Measurements from ENCODE around the gene PGGHG. TPM values are rescaled to one million over a fixed set of nuclear protein-coding genes. Genes with fewer than 3 reads are reported as not detected.
"Not testable (repeated sequence)": the region's sequence is repeated elsewhere in the genome, so short reads cannot be mapped to it uniquely, and the experiment has no call there.

Gene PGGHG
- total RNA-seq, 4 donors from 2014 or later, result 4.0 to 7.7 (median 6.9) TPM

DNA sequence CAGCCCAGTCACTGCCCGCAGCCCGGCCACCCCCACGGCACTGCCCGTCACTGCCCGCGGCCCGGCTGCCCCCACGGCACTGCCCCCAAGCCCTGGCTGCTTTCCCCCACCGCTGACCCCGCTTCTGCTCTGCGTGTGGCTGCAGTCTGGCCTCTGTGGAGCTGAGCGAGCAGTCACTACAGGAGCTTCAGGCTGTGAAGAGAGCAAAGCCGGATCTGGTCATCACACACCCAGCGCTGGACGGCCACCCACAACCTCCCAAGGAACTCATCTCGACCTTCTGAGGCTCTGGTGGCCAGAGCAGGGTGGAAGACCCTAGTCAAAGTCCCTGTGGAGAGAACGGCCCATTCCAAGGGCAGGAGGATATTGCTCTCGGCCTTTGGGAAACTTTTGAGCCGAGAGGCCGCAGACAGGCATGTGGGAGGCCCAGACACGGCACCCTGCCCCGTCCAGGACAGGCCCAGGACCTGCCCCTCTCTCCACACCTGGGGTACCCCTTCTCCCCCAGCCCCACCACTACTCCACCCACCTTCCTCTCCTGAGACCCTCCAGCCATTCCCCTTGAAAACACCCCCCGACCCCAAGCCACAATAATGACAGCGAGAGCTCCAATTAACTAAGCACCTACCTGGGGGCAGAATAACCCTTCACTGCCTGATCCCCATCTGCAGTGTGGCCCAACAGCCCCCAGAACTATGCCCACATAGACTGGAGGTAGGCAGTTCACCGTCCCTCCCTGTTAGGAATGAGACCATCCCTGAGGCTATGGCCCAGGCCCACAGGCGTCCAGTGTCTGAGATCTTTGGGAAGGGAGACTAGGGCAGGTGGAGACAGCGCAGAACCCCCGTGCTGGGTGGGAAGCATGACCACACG, 3.7 kb upstream of the PGGHG start:
- H3K4me3 ChIP-seq (ENCODE audit: low read depth, poor library complexity, severe bottlenecking), result no peak overlapping the region
- TF ChIP-seq, protein P1, sequence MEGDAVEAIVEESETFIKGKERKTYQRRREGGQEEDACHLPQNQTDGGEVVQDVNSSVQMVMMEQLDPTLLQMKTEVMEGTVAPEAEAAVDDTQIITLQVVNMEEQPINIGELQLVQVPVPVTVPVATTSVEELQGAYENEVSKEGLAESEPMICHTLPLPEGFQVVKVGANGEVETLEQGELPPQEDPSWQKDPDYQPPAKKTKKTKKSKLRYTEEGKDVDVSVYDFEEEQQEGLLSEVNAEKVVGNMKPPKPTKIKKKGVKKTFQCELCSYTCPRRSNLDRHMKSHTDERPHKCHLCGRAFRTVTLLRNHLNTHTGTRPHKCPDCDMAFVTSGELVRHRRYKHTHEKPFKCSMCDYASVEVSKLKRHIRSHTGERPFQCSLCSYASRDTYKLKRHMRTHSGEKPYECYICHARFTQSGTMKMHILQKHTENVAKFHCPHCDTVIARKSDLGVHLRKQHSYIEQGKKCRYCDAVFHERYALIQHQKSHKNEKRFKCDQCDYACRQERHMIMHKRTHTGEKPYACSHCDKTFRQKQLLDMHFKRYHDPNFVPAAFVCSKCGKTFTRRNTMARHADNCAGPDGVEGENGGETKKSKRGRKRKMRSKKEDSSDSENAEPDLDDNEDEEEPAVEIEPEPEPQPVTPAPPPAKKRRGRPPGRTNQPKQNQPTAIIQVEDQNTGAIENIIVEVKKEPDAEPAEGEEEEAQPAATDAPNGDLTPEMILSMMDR (IDR thresholded peaks at IDR 0.05), result no peak
- TF ChIP-seq POLR2A (IDR thresholded peaks at IDR 0.05), result no peak
- WGBS, 2 donors, result 87 to 90% methylated on average over 28 to 29 of the region's 29 CpGs
- peak in 1 of 2 donors; percentile 49 for DNase-seq (ENCODE audit: low spot score in 2 of 2)
- intact Hi-C loops (cut with DNase I; ENCODE audit: low total_unique reads), result no loop called here

DNA sequence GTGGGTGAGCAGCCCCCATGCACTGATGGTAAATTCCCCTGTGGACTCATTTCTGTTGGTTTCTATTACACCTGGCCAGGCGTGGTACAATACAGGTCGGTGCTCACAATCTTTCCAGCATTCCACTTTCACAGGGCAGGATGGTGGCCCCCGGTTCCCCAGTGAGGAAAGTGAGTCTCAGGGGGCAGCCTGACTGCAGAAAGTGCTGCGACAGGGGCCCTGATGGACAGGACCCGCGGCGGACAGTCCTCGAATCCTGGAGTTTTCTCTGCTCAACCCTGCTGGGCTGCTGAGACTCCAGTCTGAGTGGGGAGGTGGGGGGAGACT, 3.1 kb upstream of the PGGHG start:
- 78 to 97% methylated on average over 8 of the region's 8 CpGs for WGBS, 2 donors
- TF ChIP-seq, protein P1 (IDR thresholded peaks at IDR 0.05), result no peak
- no peak for TF ChIP-seq POLR2A (IDR thresholded peaks at IDR 0.05)
- intact Hi-C loops (cut with DNase I; ENCODE audit: low total_unique reads), result no loop called here

DNA sequence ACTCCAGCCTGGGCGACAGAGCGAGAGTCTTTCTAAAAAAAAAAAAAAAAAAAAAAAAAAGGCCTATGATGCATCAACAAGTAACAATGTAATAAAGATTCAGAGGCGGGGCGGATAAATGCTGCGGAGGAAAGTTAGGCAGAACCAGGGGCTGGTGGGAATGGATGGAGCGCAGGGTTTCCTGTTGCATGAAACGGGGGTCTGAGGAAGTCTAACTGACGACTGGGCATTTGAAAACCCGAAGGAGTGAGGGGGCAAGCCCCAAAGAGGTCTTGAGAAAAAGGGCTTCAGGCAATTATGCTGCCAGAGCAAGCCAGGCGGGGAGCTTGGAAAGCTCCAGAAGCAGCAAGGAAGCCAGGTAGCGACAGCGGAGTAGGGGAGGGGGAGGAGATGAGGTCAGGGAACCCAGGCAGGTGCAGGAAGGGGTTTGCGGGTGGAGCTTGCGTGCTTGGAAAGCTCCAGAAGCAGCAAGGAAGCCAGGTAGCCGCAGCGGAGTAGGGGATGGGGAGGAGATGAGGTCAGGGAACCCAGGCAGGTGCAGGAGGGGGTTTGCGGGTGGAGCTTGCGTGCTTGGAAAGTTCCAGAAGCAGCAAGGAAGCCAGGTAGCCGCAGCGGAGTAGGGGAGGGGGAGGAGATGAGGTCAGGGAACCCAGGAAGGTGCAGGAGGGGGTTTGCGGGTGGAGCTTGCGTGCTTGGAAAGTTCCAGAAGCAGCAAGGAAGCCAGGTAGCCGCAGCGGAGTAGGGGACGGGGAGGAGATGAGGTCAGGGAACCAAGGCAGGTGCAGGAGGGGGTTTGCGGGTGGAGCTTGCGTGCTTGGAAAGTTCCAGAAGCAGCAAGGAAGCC, 1.7 kb upstream of the PGGHG start:
- 69 to 71% methylated on average over 27 of the region's 27 CpGs for WGBS, 2 donors
- H3K4me3 ChIP-seq (ENCODE audit: low read depth, poor library complexity, severe bottlenecking); intact Hi-C loops (cut with DNase I; ENCODE audit: low total_unique reads): not testable (repeated sequence)
- DNase-seq (ENCODE audit: low spot score in 2 of 2), result peak in 1 of 2 donors; percentile 81

More for the DNA sequence above, 3.1 kb upstream of the PGGHG start:
- peak in 1 of 2 donors; percentile 67 for DNase-seq (ENCODE audit: low spot score in 2 of 2)
- no peak overlapping the region for H3K4me3 ChIP-seq (ENCODE audit: low read depth, poor library complexity, severe bottlenecking)

DNA sequence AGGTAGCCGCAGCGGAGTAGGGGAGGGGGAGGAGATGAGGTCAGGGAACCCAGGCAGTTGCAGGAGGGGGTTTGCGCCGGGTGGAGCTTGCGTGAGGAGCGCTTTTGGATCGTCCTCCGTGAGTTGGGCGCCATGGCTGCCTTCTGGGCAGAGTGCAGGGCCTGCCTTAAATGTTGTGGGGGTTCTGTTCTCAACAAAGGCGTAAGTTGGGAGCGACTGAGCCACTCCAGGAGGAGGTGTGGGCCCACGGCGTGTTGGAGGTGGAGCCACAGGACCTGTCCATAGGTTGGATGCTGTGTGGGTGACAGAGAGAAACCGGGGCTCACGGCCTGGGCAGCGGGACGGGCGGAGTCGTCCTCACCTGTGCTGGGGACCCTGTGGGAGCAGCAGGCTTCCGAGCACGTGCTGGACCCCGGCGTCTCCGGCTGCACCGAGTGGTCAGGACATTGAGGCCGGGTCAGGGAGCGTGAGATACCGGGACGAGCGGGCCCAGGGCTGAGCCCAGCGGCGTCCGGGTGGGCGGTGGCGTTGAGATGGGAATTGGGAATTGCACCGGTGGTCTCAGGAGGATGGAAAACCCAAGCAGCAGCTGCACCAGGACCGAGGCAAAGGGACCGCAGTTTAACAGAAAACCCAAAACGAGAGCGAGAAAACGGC, 977 bp upstream of the PGGHG start:
- WGBS, 2 donors, result 26 to 29% methylated on average over 41 of the region's 41 CpGs
- DNase-seq (ENCODE audit: low spot score in 2 of 2), result peak in 1 of 2 donors; percentile 85
- TF ChIP-seq, protein P1 (IDR thresholded peaks at IDR 0.05), result no peak
- TF ChIP-seq POLR2A (IDR thresholded peaks at IDR 0.05), result no peak
- intact Hi-C loops (cut with DNase I; ENCODE audit: low total_unique reads), result no loop called here
- peak overlapping the region; percentile 78 for H3K4me3 ChIP-seq (ENCODE audit: low read depth, poor library complexity, severe bottlenecking)

DNA sequence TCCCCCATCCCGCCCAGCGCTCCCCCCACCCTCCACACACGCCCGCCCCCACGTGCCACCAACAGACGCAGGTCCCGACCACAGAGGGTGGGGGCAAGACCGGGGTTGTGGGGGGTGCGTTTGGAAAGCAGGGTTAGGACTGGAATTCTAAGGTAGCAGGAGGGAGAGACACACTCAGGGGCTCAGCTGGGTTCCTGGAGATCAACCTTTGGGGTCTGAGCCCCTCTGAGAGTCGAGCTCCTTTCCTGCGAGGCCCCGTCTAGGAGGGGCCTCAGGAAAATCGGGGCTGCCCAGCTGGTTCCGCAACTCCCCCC, 429 bp downstream of the PGGHG start:
- DNase-seq (ENCODE audit: low spot score in 2 of 2), result peak in 1 of 2 donors; percentile 85
- no peak overlapping the region for H3K4me3 ChIP-seq (ENCODE audit: low read depth, poor library complexity, severe bottlenecking)
- no peak for TF ChIP-seq POLR2A (IDR thresholded peaks at IDR 0.05)
- TF ChIP-seq, protein P1 (IDR thresholded peaks at IDR 0.05), result no peak
- 26 to 65% methylated on average over 5 to 12 of the region's 14 CpGs for WGBS, 2 donors
- intact Hi-C loops (cut with DNase I; ENCODE audit: low total_unique reads), result no loop called here
